Activated CD8-positive, alpha-beta memory T cell treated with anti-CD3 and anti-CD28 coated beads for 24 hours (primary cell): ENCODE results near the gene MINK1.
"Not testable (repeated sequence)": the region's sequence is repeated elsewhere in the genome, so short reads cannot be mapped to it uniquely, and the experiment has no call there.

Source experiments
- DNase-seq: peaks from one replicate; pipeline ENCODE4 v3.0.0-alpha.2; 2020

MINK1 gene

DNA sequence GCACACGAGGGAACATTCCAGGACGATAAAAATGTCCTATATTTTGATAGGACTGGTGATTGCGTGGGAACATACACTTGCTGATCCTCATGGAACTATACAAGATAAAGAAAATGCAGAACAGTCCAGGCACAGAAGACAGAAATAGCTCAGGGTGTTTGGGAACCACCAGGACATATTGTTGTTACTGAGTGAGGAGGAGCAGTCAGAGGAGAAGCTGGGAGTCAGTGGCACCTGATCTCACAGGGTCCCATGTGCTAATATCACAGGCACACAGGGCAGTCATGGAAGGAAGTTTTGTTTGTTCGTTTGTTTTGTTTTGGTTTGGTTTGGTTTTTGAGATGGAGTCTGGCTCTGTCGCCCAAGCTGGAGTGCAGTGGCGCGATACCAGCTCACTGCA is 20.4 kb upstream of the MINK1 start:
- no peak for DNase-seq

- no peak for DNase-seq
Observed at GRCh38 chr17:4815043-4815675, 18.0 kb upstream of the MINK1 start.

DNA sequence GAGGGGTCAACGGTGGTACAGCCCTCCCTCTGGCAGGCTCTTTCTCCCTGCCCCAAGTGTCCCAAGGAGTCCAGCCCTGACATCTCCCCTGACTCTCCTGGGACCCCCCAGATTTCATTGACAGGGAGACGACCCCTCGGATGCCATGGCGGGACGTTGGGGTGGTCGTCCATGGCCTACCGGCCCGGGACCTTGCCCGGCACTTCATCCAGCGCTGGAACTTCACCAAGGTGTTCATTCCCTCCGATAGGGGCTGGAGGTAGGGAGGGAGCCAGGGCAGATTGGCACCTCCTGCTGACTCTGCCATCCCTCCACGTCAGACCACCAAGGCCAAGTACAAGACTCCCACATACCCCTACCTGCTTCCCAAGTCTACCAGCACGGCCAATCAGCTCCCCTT is 16.3 kb upstream of the MINK1 start:
- no peak for DNase-seq

GRCh38 chr17:4818276-4818675 is 14.9 kb upstream of the MINK1 start:
- DNase-seq: no peak

DNA sequence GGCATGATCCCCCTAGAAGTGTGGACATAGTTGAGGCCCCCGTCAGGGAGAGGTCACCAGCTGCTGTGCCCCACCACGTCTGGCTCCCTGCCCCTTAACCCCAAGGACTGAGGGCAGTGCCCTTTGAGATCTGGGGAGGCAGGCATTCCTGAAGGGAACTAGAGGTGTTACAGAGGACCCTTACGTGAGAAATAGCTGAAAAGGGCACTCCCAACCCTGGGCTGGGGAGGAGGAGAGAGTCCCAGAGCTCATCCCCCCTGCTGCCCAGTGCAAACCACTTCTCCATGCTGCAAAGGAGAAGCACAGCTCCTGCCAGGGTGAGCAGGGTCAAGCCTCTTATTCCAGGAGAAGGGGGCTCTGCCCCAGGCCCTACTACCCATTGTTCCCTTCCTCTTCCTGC is 10.3 kb upstream of the MINK1 start:
- no peak for DNase-seq

DNA sequence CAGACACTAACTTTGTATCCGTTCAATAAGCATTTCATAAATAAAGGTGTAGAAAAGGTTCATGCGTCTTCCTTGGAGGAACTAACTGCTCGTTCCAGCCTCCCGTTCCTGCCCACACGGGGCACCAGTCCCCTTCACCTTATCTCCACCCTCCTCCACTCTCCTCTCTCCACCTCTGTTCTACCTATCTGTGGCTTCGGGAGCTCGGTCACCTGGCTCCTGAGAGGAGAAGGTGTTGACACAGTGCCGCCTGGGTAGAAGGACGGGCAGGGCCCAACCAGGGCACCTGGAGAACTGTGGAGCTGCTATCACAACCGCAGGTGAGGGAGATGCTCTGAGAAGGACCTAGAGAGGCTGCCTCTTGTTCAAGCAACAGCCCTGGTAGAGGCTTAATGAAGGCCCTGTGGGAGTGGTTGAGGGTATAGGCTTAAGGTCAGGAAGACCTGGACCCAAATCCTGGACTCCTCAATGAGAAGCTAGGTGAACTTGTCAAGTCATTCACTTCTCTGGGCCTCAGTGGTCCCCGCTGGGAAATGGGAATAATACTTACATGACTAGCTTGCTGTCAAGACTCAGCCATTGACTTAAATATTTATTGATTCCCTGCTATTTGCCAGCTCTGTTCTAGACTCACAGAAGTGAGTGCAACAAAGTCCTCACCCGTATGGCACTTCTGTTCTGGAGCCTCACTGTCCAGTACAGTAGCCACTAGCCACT is 9.6 kb upstream of the MINK1 start:
- DNase-seq: no peak

DNA sequence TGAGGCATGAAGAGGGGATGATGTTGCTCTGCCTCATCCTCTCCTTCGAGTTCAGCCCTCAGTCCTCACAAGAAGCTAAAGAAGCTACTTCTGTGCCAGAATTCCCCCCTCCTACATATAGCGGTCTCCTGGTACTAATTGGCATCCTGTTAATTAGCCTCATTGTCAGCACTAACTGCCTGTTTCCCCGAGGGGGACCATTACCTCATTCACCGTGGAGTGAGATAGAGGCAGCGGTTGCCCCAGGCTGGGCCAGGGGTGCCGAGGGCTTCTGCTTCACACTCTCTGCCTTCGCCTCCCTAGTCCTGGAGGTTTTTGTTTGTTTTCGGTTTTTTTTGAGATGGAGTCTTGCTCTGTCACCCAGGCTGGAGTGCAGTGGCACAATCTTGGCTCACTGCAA is 5.7 kb upstream of the MINK1 start:
- DNase-seq: no peak

DNA sequence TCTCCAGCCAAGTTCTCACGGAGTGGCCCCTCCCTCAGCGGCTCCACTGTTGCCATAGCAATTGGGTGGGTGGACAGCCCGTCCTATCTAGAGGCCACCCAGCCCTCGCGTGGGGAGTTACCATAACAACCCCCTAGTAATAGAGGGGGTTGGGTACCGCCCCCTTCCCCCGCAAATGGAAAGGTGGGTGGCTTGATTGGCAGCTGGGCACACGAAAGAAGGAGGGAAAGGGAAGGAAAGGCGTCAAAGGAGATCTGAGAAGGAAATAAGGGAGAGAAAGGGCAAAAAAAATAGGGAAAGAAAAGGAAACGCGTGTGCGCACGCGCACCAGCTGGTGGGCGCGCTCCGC is 337 bp upstream of the MINK1 start:
- not testable (repeated sequence) for DNase-seq

DNA sequence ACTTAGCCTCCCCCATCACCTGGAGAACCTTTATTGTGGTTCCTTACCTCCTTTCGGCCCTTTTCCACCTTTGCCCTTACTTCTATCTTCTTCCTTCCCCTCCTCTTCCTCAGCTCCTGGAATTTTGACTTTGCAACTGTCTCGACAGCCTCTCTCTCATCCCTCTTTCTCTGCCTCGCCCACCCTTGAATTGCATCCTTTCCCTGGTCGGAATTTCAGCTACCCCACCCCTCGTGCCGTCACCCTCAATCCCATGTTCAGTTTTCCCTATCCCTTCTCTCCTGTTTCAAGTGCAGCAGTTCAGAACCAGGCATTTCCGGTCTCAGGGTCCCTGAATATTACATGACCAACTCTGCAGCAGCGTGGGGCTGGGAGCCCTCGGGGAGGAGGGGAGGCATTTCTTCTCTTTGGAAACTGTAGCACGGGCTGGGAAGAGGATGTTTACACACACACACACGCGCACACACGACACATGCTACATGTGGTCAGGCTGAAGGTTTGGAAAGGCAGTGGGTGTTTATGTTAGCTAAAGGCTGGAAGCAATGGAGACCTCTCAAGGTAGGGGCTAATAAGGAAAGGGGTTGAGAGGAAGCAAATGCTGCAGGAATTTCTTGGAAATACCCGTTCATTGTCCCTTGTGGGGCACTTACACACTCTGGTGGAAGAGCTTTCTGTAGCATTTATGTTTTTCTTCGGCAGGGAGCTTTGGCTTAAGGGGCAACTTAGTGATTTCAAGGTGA is 971 bp downstream of the MINK1 start:
- DNase-seq: peak; percentile 65

DNA sequence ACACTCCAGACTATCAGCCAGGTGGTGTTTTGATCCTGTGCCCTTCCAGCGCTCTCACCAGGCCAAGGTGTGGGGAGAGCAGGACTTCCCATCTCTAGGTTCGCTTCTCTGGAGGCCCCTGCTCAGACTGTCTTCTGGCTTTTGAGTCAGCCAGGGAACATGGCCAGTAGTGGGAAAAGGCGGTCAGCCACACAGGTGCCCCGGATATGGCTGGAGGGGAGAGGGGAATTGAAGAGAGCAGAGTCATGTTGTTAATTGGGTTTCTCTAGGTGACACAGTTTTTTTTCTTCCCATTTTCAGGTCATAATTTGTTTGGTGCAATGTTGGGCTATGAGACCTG is 1.5 kb downstream of the MINK1 start:
- no peak for DNase-seq

GRCh38 chr17:4836221-4836620 is 3.1 kb downstream of the MINK1 start:
- no peak for DNase-seq

GRCh38 chr17:4837471-4838308 is 4.5 kb downstream of the MINK1 start:
- DNase-seq: no peak

DNA sequence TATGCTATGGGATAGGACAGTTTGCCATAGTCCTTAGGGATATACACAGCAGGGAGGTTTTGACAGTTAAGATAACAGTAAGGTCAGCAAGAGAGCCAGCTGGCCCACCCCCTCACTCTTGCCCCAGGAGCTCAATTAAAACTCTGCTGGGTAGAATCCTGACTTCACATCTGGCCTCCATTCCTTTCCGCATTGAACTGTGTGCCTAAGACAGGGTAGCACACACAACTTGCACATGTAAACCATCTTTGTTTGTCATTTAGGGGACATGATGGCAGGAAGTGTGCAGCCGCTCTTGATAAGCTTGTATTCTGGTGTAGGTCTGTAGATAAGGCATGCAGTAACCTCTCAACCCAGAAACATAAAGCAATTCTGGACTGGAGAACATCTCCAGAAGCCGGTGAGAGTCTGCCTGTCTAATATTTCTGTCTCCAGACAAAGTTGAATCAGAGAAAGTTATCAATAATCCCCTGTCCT is 5.2 kb downstream of the MINK1 start:
- DNase-seq: no peak

DNA sequence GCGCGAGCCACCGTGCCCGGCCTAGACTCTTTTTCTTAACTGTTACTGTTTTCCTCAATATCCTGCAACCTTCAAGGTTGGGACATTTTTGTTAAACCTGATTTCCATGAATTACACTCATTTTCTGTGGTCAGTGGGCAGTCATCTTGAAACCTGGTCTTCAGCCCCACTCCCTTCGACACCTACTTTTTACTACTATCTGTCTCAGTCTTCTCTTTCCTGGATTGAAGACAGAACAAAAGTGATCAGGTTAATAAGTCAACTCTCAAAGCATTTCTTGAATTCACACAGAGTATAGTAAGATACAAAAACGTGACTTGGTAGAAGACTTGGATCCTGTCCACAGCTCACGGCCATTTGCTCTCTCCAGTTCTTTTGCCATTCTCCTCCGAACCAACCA is 6.1 kb downstream of the MINK1 start:
- DNase-seq: no peak

GRCh38 chr17:4839965-4840892 is 7.1 kb downstream of the MINK1 start:
- DNase-seq: no peak

DNA sequence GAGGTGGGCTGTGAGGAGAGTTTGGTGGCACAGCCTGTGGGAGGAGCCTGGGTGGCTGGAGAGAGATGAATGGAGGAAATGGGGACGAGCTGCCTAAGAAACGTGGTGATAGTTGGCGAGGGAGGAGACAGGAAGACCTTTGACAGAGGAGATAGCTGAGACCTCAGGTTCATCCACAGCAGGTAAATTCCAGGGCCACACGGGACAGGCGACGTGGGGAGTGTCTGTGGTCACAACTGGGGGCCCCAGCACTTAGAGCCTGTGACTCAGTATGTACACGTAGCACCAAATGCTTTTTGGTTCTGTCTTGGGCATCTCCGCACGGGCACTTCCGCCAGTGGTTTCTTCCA is 7.7 kb downstream of the MINK1 start:
- no peak for DNase-seq

- DNase-seq: no peak
Observed at GRCh38 chr17:4842376-4842775, 9.2 kb downstream of the MINK1 start.

GRCh38 chr17:4843321-4844000 is 10.3 kb downstream of the MINK1 start:
- no peak for DNase-seq

- DNase-seq: no peak
Observed at GRCh38 chr17:4845118-4845517, 12.0 kb downstream of the MINK1 start.

DNA sequence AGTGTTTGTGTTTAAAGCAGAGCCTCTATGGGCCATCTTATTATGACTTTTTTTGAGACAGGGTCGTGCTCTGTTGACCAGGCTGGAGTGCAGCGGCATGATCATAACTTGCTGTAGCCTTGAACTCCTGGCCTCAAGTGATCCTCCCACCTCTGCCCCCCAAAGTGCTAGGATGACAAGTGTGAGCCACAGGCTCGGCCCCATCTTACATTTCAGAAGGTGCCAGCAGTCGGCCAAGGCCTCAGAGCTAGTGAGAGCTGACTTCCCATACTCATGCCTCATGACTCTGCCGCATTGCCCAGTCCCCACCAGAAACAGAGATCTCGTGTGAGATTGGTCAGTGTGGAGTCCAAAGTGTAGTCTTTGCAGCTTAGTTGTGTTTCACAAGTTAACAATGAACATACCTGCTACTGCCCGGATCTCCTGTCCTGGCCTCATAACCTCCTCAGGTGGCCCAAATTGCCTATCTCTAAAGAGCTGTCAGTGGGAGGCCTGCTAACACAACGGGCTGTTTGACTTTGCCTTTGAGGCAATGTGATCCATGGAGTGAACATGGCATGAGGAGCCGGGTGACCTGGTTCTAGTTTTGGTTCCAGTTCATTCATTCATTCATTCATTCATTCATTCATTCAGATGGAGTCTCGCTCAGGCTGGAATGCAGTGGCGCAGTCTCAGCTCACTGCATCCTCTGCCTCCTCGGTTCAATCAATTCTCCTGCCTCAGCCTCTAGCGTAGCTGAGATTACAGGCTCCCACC is 13.7 kb downstream of the MINK1 start:
- DNase-seq: no peak

DNA sequence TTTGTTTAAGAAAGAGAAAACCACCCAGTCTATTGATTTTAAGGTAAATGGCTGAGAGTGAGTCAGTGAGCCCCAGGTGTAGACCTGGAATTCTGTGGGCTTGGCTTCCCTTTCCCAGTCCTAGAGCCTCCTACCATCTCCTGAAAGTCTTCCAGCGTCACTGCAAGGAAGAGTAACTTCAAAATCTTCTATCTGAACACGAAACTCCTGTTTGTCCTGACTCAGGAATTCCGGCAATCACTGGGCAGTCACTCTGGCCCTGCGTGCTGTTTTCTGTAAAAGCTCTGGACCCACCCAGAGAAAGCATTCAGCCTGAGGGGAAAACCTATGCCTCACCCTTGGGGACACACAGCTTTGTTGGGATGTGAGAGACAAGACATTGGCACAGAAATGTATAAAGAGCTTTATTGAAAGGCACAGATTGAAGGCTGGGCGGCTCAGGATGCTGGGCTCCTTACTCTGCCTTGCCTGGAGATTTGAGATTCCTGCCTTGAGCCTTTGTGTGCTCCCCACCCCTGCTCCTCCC is 15.9 kb downstream of the MINK1 start:
- DNase-seq: no peak
